Fibroblast of pulmonary artery (primary cell): ENCODE results near the gene ANKRD28.

ENCODE experiments used
- DNase-seq: peaks from one replicate; pipeline ENCODE4 v3.0.0-alpha.2; 2010; ENCODE audit warnings: low read depth
- H3K4me3 ChIP-seq: replicated peaks from 2 replicates; pipeline ENCODE4 v1.5.1; 2011; ENCODE audit warnings: low read depth, mild to moderate bottlenecking, control low read depth, low read length, moderate library complexity
- TF ChIP-seq, protein P1 (sequence below): IDR thresholded peaks from 2 replicates; pipeline ENCODE4 v1.5.1; 2011; ENCODE audit warnings: mild to moderate bottlenecking, control low read depth, low read length, inconsistent platforms; ENCODE audit errors: missing control alignments

Gene ANKRD28

DNA sequence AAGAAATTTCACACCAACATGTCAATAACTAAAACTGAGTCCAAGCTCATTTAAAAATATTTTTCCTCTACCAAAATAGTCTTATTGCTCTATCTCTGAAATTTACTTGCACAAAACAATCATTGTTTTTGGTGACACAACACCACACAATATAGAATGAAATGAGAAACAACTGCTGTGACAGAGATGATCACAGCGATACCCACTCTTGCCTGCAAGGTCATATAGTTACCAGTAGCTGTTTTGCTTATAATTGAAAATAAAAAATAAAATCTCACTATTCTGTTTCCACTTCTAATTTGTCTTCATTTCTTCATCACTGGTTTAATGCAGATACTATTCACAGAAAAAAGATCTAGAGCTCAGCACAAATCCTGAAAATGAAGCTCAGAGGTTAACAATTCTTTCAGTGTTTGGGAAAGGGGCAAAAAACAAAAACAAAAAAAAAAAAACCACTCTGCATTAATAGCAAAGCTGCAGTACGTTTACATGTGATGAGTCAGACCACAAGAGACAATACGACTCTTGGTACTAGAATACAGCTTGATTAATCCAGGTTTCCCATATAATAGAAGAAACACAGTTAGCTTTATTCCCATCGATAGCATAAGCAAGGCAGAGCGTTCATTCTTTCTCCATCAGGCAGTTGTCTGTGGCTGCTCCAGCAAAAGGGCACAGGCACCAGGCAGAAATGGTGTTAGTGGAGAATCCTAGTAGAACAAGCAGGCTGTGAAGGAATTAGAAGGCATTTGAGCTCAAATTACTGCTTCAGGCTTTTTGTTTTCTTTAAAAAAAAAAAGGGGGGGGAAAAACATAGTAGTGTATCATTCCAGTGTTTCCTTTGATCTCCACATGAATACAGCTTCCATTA lies 773 bp downstream of the ANKRD28 start:
- peak; percentile 80 for DNase-seq
- H3K4me3 ChIP-seq = peak overlapping the region; percentile 76
- TF ChIP-seq, protein P1, sequence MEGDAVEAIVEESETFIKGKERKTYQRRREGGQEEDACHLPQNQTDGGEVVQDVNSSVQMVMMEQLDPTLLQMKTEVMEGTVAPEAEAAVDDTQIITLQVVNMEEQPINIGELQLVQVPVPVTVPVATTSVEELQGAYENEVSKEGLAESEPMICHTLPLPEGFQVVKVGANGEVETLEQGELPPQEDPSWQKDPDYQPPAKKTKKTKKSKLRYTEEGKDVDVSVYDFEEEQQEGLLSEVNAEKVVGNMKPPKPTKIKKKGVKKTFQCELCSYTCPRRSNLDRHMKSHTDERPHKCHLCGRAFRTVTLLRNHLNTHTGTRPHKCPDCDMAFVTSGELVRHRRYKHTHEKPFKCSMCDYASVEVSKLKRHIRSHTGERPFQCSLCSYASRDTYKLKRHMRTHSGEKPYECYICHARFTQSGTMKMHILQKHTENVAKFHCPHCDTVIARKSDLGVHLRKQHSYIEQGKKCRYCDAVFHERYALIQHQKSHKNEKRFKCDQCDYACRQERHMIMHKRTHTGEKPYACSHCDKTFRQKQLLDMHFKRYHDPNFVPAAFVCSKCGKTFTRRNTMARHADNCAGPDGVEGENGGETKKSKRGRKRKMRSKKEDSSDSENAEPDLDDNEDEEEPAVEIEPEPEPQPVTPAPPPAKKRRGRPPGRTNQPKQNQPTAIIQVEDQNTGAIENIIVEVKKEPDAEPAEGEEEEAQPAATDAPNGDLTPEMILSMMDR = no peak

DNA sequence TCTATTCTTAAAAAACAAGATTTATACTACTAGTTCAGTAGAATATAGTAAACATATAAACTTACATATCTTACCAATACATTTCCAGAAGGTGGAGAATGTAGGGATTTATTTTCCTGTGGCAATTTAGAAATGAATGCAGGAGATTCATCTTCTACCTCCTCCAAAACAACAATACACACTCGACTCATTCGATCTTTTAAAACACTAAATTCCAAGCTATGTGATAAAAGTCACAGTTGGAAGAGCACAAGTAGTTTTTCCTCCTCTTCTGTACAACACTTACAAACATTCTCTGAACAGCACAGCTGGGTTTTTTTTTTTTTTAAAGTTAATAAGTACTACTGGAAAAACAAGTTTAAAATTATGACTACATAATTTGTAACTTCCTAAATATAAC lies 1.4 kb downstream of the ANKRD28 start:
- H3K4me3 ChIP-seq = peak overlapping the region; percentile 76
- TF ChIP-seq, protein P1 = no peak
- DNase-seq = peak; percentile 32

DNA sequence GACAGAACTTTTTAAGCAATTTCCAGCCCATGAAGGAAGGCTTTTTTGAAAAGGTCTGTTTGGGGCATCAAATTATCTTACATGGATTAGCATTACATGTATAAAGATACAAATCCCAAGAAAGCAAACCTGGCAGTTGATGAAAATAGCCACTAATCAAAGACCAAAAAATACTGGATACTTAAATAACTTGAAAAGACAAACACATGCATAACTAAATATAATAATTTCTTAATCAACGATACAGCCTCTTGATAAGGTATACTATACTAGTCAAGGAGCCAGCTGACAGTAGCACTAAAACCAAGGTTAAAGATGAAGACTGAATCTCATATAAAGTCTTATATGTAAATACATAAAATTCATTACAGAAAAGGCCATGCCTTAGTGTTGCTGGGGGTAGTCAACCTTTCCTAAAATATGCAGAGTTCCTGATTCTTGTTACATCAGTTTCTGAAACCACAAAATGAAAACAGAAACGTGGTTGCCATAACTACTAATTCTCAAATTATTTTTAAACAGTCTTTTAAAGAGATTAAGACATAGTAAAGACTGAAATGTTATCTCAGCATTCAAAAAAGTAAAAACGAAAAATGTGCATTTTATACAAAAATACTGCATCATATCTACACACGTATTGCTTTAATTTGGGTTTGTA lies 2.0 kb downstream of the ANKRD28 start:
- H3K4me3 ChIP-seq = peak overlapping the region; percentile 76
- TF ChIP-seq, protein P1 = no peak
- peak; percentile 79 for DNase-seq

DNA sequence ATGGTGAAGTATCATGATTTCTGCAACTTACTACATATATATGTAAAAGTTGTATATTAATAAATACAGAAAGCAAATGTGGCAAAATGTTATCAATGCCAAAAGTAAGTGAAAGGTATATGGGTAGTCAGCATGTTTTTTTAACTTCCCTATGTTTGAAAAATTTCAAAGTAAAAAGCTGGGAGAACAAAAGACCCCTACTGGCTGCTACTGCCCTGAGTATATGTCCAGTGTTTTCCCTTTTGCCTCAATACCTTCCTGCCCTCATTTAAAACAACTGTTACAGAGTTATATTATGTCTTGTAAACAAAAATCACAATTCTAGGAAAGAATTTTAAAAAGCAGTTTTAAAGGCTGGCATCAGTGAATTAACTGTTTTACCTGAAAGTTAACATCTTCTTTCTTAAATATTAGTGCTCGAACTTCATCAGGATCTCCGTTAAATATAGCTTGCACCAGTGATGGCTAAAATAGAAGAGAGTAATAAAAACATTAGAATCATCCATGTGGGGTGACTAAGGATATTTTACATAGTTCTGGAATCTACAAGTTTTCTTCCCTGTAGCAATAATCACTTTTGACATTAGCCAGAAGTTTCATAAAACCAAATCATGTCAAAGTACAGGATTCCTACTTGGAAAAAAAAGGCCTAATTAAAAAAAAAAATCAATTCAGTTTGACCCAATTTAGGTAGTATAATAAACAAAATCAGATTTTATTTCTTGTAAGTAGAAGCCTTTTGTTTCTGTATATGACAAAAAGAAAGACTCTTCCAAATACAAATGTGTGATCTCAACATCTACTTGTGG lies 2.7 kb downstream of the ANKRD28 start:
- peak; percentile 53 for DNase-seq

DNA sequence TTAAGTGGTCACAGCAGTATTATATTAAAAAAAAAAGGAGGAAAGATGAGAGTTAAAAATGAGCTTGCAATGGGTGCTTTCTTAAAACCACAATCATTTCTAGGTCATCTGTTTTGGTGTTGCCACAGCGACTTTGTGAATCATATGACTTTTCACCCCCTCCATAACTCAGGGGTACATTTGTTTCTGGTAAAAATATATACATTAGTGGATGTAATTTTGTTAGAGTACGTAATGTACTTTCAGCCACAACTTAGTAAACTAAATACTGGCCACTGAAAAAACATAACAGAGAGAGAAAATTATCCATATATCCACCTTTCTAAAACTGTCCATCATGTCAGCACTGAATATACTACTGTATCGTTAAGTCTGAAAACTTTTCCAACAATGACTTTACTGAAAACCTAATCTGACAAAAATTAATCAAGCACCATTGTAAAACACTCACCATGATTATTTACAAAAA lies 3.4 kb downstream of the ANKRD28 start:
- peak overlapping the region; percentile 76 for H3K4me3 ChIP-seq
- peak; percentile 77 for DNase-seq
- TF ChIP-seq, protein P1 = no peak

More for the DNA sequence above, 2.7 kb downstream of the ANKRD28 start:
- H3K4me3 ChIP-seq = peak overlapping the region; percentile 76
- TF ChIP-seq, protein P1 = peak; percentile 42

DNA sequence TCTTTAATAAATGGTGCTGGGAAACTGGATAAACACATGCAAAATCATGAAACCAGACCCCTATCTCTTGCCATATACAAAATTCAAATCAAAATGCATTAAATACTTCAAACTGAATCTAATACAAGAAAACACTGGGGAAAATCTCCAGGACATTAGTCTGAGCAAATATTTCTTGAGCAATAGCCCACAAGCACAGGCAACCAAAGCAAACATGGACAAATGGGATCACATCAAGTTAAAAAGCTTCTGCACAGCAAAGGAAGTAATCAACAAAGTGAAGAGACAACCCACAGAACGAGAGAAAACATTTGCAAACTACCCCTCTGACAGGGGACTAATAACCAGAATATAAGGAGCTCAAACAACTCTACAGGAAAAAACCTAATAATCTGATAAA lies 6.3 kb downstream of the ANKRD28 start:
- no peak overlapping the region for H3K4me3 ChIP-seq
- DNase-seq = no peak
- TF ChIP-seq, protein P1 = no peak
